ENCODE measurements around the gene UTS2R.

UTS2R gene

DNA sequence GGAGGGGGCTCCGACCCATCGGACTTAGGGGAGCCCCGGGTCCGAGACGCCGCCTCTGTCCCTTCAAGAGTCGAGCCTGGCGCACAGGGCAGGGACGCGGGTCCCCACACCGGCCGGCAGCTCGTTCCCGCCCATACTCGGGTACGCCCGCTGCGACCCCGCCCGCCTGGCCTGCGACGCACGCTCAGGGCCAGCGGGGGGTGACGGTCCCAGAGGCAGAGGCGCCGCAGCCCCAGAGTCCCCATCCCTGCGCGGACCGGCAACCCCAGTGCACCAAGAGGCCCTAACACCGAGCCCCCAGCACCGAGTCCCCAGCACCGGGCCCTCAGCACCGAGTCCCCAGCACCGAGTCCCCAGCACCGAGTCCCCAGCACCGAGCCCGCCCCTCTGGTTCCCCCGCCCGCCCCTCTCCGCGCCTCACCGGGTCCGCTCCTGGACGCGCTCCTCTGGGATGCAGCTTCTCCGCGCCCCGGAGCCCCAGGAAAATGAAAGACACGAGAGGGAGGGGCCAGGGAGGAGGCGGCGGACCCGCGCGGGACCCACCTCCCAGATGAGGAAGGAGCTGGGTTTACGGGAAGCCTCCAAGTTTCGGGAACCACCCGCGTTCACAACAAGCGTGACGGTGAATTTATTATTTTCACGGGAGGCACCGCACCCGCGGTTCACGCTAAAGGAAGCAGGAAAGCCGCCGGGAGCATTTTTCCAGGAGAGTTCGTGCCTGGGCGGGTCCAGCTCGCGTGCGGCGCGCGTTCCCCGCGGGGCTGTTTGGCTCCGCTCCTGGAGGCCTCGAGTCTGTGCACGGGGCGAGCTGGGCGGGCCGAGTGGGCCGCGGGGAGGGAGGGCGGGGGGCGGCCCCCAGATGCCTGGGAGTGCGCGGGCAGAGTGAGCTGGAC lies 38.0 kb upstream of the UTS2R start, which contains the start of gene SECTM1:
Gene SECTM1, minus strand, starts transcription at position 488 of the 893 bp plus-strand sequence. CDS start 6,526 bp downstream, outside the sequence.
- POLR2A ChIA-PET, result interaction anchor here (2.0 kb wide), 1 partner anchor 41 kb away, joined by 9 read pairs; no protein-coding TSS in a partner anchor
- TF ChIP-seq ZNF658 (tag by site-specific recombination; IDR thresholded peaks at IDR 0.05), result no peak
- TF ChIP-seq, protein P1, sequence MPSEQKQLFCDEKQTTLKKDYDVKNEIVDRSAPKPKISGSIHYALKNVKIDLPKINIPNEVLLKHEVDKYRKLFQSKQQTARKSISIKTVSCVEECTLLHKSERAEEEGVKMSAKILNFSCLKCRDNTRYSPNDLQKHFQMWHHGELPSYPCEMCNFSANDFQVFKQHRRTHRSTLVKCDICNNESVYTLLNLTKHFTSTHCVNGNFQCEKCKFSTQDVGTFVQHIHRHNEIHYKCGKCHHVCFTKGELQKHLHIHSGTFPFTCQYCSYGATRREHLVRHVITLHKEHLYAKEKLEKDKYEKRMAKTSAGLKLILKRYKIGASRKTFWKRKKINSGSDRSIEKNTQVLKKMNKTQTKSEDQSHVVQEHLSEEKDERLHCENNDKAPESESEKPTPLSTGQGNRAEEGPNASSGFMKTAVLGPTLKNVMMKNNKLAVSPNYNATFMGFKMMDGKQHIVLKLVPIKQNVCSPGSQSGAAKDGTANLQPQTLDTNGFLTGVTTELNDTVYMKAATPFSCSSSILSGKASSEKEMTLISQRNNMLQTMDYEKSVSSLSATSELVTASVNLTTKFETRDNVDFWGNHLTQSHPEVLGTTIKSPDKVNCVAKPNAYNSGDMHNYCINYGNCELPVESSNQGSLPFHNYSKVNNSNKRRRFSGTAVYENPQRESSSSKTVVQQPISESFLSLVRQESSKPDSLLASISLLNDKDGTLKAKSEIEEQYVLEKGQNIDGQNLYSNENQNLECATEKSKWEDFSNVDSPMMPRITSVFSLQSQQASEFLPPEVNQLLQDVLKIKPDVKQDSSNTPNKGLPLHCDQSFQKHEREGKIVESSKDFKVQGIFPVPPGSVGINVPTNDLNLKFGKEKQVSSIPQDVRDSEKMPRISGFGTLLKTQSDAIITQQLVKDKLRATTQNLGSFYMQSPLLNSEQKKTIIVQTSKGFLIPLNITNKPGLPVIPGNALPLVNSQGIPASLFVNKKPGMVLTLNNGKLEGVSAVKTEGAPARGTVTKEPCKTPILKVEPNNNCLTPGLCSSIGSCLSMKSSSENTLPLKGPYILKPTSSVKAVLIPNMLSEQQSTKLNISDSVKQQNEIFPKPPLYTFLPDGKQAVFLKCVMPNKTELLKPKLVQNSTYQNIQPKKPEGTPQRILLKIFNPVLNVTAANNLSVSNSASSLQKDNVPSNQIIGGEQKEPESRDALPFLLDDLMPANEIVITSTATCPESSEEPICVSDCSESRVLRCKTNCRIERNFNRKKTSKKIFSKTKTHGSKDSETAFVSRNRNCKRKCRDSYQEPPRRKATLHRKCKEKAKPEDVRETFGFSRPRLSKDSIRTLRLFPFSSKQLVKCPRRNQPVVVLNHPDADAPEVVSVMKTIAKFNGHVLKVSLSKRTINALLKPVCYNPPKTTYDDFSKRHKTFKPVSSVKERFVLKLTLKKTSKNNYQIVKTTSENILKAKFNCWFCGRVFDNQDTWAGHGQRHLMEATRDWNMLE (tag by site-specific recombination; conservative IDR thresholded peaks at IDR 0.05; ENCODE audit: low read depth), result no peak
- TF ChIP-seq ZNF37A (tag by site-specific recombination; IDR thresholded peaks at IDR 0.05), result no peak
- no peak for TF ChIP-seq ZNF324 (tag by site-specific recombination; IDR thresholded peaks at IDR 0.05)
- no peak for TF ChIP-seq ZNF664 (tag by site-specific recombination; IDR thresholded peaks at IDR 0.05)
- no peak for TF ChIP-seq ZNF585B (tag by site-specific recombination; IDR thresholded peaks at IDR 0.05)
- TF ChIP-seq ZNF837 (tag by site-specific recombination; IDR thresholded peaks at IDR 0.05), result no peak
- TF ChIP-seq ZFP41 (tag by site-specific recombination; IDR thresholded peaks at IDR 0.05; ENCODE audit: borderline replicate concordance), result no peak
- TF ChIP-seq YY1 (tag by site-specific recombination; IDR thresholded peaks at IDR 0.05), result no peak
- TF ChIP-seq, protein P2, sequence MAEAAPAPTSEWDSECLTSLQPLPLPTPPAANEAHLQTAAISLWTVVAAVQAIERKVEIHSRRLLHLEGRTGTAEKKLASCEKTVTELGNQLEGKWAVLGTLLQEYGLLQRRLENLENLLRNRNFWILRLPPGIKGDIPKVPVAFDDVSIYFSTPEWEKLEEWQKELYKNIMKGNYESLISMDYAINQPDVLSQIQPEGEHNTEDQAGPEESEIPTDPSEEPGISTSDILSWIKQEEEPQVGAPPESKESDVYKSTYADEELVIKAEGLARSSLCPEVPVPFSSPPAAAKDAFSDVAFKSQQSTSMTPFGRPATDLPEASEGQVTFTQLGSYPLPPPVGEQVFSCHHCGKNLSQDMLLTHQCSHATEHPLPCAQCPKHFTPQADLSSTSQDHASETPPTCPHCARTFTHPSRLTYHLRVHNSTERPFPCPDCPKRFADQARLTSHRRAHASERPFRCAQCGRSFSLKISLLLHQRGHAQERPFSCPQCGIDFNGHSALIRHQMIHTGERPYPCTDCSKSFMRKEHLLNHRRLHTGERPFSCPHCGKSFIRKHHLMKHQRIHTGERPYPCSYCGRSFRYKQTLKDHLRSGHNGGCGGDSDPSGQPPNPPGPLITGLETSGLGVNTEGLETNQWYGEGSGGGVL (tag by site-specific recombination; IDR thresholded peaks at IDR 0.05), result no peak
- no peak for TF ChIP-seq ZSCAN30 (tag by site-specific recombination; IDR thresholded peaks at IDR 0.05)
- TF ChIP-seq ZNF184 (tag by site-specific recombination; IDR thresholded peaks at IDR 0.05), result no peak
- no peak for TF ChIP-seq ZNF114 (tag by site-specific recombination; IDR thresholded peaks at IDR 0.05)
- no peak for TF ChIP-seq ZBTB1 (tag by site-specific recombination; IDR thresholded peaks at IDR 0.05)
- no peak for TF ChIP-seq ZNF155 (tag by site-specific recombination; IDR thresholded peaks at IDR 0.05)
- TF ChIP-seq KLF8 (tag by site-specific recombination; IDR thresholded peaks at IDR 0.05), result no peak
- no peak for TF ChIP-seq ZNF785 (tag by site-specific recombination; IDR thresholded peaks at IDR 0.05)
- no peak for TF ChIP-seq HOXA7 (CRISPR knock-in tag; IDR thresholded peaks at IDR 0.05; ENCODE audit: borderline replicate concordance)
- TF ChIP-seq, protein P3, sequence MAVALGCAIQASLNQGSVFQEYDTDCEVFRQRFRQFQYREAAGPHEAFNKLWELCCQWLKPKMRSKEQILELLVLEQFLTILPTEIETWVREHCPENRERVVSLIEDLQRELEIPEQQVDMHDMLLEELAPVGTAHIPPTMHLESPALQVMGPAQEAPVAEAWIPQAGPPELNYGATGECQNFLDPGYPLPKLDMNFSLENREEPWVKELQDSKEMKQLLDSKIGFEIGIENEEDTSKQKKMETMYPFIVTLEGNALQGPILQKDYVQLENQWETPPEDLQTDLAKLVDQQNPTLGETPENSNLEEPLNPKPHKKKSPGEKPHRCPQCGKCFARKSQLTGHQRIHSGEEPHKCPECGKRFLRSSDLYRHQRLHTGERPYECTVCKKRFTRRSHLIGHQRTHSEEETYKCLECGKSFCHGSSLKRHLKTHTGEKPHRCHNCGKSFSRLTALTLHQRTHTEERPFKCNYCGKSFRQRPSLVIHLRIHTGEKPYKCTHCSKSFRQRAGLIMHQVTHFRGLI (tag by site-specific recombination; IDR thresholded peaks at IDR 0.05), result no peak
- TF ChIP-seq KLF1 (tag by site-specific recombination; IDR thresholded peaks at IDR 0.05), result peak; percentile 68
- no peak for TF ChIP-seq OVOL3 (tag by site-specific recombination; IDR thresholded peaks at IDR 0.05)
- no peak for TF ChIP-seq ZNF514 (tag by site-specific recombination; IDR thresholded peaks at IDR 0.05)
- TF ChIP-seq REPIN1 (tag by site-specific recombination; IDR thresholded peaks at IDR 0.05; ENCODE audit: low read depth), result no peak
- TF ChIP-seq YY2 (tag by site-specific recombination; IDR thresholded peaks at IDR 0.05), result no peak
- no peak for TF ChIP-seq ZNF530 (tag by site-specific recombination; IDR thresholded peaks at IDR 0.05; ENCODE audit: low read depth)
- TF ChIP-seq ZBTB7A (tag by site-specific recombination; IDR thresholded peaks at IDR 0.05; ENCODE audit: low read depth), result no peak
- no peak for TF ChIP-seq ZNF792 (tag by site-specific recombination; IDR thresholded peaks at IDR 0.05)
- no peak for TF ChIP-seq ZNF433 (tag by site-specific recombination; IDR thresholded peaks at IDR 0.05; ENCODE audit: low read depth)
- no peak for TF ChIP-seq ZNF23 (tag by site-specific recombination; IDR thresholded peaks at IDR 0.05; ENCODE audit: borderline replicate concordance)
- no peak for TF ChIP-seq TRIM28 (IDR thresholded peaks at IDR 0.05; ENCODE audit: borderline replicate concordance, low read length)
- TF ChIP-seq ZNF350 (tag by site-specific recombination; IDR thresholded peaks at IDR 0.05), result no peak
- no peak for TF ChIP-seq ZNF146 (tag by site-specific recombination; IDR thresholded peaks at IDR 0.05)

More for the DNA sequence above, 38.0 kb upstream of the UTS2R start, which contains the start of gene SECTM1:
- Histone ChIP-seq H3K4me3 (ENCODE audit: low read depth, low read length) (no peak within 1 kb of the TSS), H3K27ac (ENCODE audit: extremely low read depth, low read depth, low read length) (no peak within 1 kb of the TSS; the same call in 1 of the 2 replicates), H3K9me3 (ENCODE audit: control insufficient read depth, insufficient read depth, low read depth, low read length) (no peaks in the 10 kb centered on the region), H3K36me3 (ENCODE audit: control insufficient read depth in 2 of 2, insufficient read depth in 1 of 2, low read length in 2 of 2) (no peaks in the 10 kb centered on the region), H3K4me1 (ENCODE audit: control insufficient read depth, insufficient read depth, low read length) (peaks cover 26% of the 10 kb centered on the region)
- CTCF ChIA-PET, result interaction anchor here (0.6 to 0.9 kb wide), 5 partner anchors 13 to 136 kb away, joined by 3 to 4 read pairs (median 3); no protein-coding TSS in a partner anchor
